DMS53 treated with DMSO at 0.1 percent for 48 hours (cell line): ENCODE results near the gene RUVBL2.
"Not testable (repeated sequence)": the region's sequence is repeated elsewhere in the genome, so short reads cannot be mapped to it uniquely, and the experiment has no call there.

Experiments used
- DNase-seq: peaks from one replicate; lab custom pipeline; 2025; ENCODE audit not compliant: unreplicated experiment; lab: John Stamatoyannopoulos, UW

RUVBL2 gene

GRCh38 chr19:49039736-49040135 lies 46.0 kb downstream of the RUVBL2 start:
- not testable (repeated sequence) for DNase-seq

GRCh38 chr19:49042177-49042576 lies 48.5 kb downstream of the RUVBL2 start:
- no peak for DNase-seq

GRCh38 chr19:49042666-49043065 lies 49.0 kb downstream of the RUVBL2 start:
- not testable (repeated sequence) for DNase-seq

- DNase-seq: not testable (repeated sequence)
Measured at GRCh38 chr19:49043548-49043947, 49.9 kb downstream of the RUVBL2 start, which contains the start of gene CGB5. TSS of gene CGB5 (plus strand) at chr19:49043848. CDS start at chr19:49044210, 362 bp downstream.

GRCh38 chr19:49049011-49049410 lies 55.3 kb downstream of the RUVBL2 start, which contains the start of gene CGB8:
TSS of gene CGB8 (minus strand) at chr19:49049111. CDS start at chr19:49048739, 372 bp downstream.
- DNase-seq: not testable (repeated sequence)

- not testable (repeated sequence) for DNase-seq
Measured at GRCh38 chr19:49049834-49050233, 56.1 kb downstream of the RUVBL2 start.

- not testable (repeated sequence) for DNase-seq
Measured at GRCh38 chr19:49050376-49051033, 56.8 kb downstream of the RUVBL2 start.

- DNase-seq: peak; percentile 46
Measured at GRCh38 chr19:49056101-49056901, 62.6 kb downstream of the RUVBL2 start.

- not testable (repeated sequence) for DNase-seq
Measured at GRCh38 chr19:49056902-49057596, 63.4 kb downstream of the RUVBL2 start.

- DNase-seq: no peak
Measured at GRCh38 chr19:49057636-49058234, 64.0 kb downstream of the RUVBL2 start, which contains the start of gene CGB7. TSS of gene CGB7 (minus strand) at chr19:49057749. CDS start at chr19:49055375, 2,374 bp downstream.

- DNase-seq: no peak
Measured at GRCh38 chr19:49058562-49058961, 64.9 kb downstream of the RUVBL2 start.

- no peak for DNase-seq
Measured at GRCh38 chr19:49059053-49059452, 65.4 kb downstream of the RUVBL2 start.

- no peak for DNase-seq
Measured at GRCh38 chr19:49061000-49061399, 67.3 kb downstream of the RUVBL2 start.

GRCh38 chr19:49061445-49061844 lies 67.8 kb downstream of the RUVBL2 start:
- DNase-seq: no peak

- no peak for DNase-seq
Measured at GRCh38 chr19:49064029-49064629, 70.4 kb downstream of the RUVBL2 start.

GRCh38 chr19:49064768-49065611 lies 71.3 kb downstream of the RUVBL2 start, which contains the start of gene NTF4:
TSS of gene NTF4 (minus strand) at chr19:49064818. CDS start at chr19:49061997, 2,821 bp downstream.
- no peak for DNase-seq
